ENCODE results near the gene ANO10.

GRCh38 chr3:43369404-43370292 is 252.2 kb downstream of the ANO10 start:
- TF ChIP-seq CTCF (conservative IDR thresholded peaks at IDR 0.05 in 1 of 2, IDR thresholded peaks at IDR 0.05 in 1 of 2; ENCODE audit: extremely low read depth in 1 of 2, insufficient read depth in 1 of 2, low read depth in 1 of 2, low read length in 2 of 2) (no peak), EZH2 (IDR thresholded peaks at IDR 0.05; ENCODE audit: borderline replicate concordance, low read length) (no peak)
